HG02840 (cell line): ENCODE data around the gene SERHL2.
"Not testable (repeated sequence)": the region's sequence is repeated elsewhere in the genome, so short reads cannot be mapped to it uniquely, and the experiment has no call there.

Experiments used
- ATAC-seq: cut with Tn5 transposase; IDR thresholded peaks from one replicate; pipeline ENCODE4 v1.9.1; 2021; ENCODE audit warnings: mild to moderate bottlenecking, moderate library complexity, moderate number of reproducible peaks; ENCODE audit not compliant: unreplicated experiment, low FRiP score

The SERHL2 gene

GRCh38 chr22:42601879-42602465 lies 48.2 kb downstream of the SERHL2 start:
- no peak for ATAC-seq

GRCh38 chr22:42602470-42602869 lies 48.7 kb downstream of the SERHL2 start:
- ATAC-seq: no peak

GRCh38 chr22:42603427-42603826 lies 49.7 kb downstream of the SERHL2 start:
- ATAC-seq: no peak

- no peak for ATAC-seq
Observed at GRCh38 chr22:42604403-42604802, 50.6 kb downstream of the SERHL2 start.

GRCh38 chr22:42607641-42608040 lies 53.9 kb downstream of the SERHL2 start:
- not testable (repeated sequence) for ATAC-seq

GRCh38 chr22:42608136-42608822 lies 54.5 kb downstream of the SERHL2 start:
- ATAC-seq: no peak

GRCh38 chr22:42608823-42609361 lies 55.1 kb downstream of the SERHL2 start:
- ATAC-seq: no peak

GRCh38 chr22:42610186-42610585 lies 56.4 kb downstream of the SERHL2 start:
- ATAC-seq: no peak

GRCh38 chr22:42611051-42611450 lies 57.3 kb downstream of the SERHL2 start:
- ATAC-seq: no peak

GRCh38 chr22:42612336-42612735 lies 58.6 kb downstream of the SERHL2 start:
- ATAC-seq: no peak

GRCh38 chr22:42613872-42614301 lies 60.1 kb downstream of the SERHL2 start:
- ATAC-seq: no peak

- ATAC-seq: peak; percentile 72
Observed at GRCh38 chr22:42614312-42615091, 60.7 kb downstream of the SERHL2 start, which contains the start of gene POLDIP3. POLDIP3 (minus strand) TSS chr22:42614883; CDS start chr22:42614857, 26 bp downstream.

GRCh38 chr22:42615092-42615859 lies 61.5 kb downstream of the SERHL2 start:
- ATAC-seq: peak; percentile 50

- ATAC-seq: not testable (repeated sequence)
Observed at GRCh38 chr22:42615860-42616175, 62.1 kb downstream of the SERHL2 start.

GRCh38 chr22:42617155-42617983 lies 63.6 kb downstream of the SERHL2 start:
- no peak for ATAC-seq

GRCh38 chr22:42619261-42620063 lies 65.7 kb downstream of the SERHL2 start:
- no peak for ATAC-seq

GRCh38 chr22:42620084-42620483 lies 66.3 kb downstream of the SERHL2 start:
- no peak for ATAC-seq

GRCh38 chr22:42621505-42622002 lies 67.8 kb downstream of the SERHL2 start:
- ATAC-seq: no peak
